Epithelial cell of proximal tubule (primary cell): Measurements from ENCODE around the gene DGAT2. TPM values are rescaled to one million over a fixed set of nuclear protein-coding genes. Genes with fewer than 3 reads are reported as not detected.

ENCODE experiments used
- DNase-seq: peaks from one replicate; pipeline ENCODE4 v3.0.0-alpha.2; 2011; ENCODE audit warnings: low read depth
- H3K4me3 ChIP-seq: 2 replicates; pipeline ENCODE4 v1.5.1; 2011; ENCODE audit warnings: low read depth, mild to moderate bottlenecking, low read length
- total RNA-seq: library from RNA; depleted of rRNA; stranded (reverse); fragments of >200 nt; gene quantifications from 2 replicates; pipeline ENCODE4 v1.2.3, GENCODE V29; 2015
- TF ChIP-seq, protein P1 (sequence below): conservative IDR thresholded peaks from 2 replicates; pipeline ENCODE4 v1.5.1; 2012; ENCODE audit warnings: low read depth, mild to moderate bottlenecking, low read length

Gene DGAT2
- total RNA-seq, 1 donor from 2014 or later, result 1.8 TPM

DNA sequence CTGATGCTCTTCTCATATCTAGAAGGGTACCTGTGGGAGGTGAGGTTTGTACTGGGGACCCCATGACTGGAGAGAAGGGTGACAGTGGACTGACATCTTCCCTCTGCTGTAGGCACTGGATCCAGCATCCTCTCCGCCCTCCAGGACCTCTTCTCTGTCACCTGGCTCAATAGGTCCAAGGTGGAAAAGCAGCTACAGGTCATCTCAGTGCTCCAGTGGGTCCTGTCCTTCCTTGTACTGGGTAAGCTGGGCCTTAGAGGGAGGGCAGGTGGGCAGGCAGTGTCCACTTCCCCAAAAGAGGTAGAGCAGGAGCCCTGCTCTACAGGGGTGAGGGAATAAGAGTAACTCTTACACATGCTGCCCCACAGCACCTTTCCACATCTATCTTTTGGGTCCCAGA, 15.9 kb downstream of the DGAT2 start:
- TF ChIP-seq, protein P1, sequence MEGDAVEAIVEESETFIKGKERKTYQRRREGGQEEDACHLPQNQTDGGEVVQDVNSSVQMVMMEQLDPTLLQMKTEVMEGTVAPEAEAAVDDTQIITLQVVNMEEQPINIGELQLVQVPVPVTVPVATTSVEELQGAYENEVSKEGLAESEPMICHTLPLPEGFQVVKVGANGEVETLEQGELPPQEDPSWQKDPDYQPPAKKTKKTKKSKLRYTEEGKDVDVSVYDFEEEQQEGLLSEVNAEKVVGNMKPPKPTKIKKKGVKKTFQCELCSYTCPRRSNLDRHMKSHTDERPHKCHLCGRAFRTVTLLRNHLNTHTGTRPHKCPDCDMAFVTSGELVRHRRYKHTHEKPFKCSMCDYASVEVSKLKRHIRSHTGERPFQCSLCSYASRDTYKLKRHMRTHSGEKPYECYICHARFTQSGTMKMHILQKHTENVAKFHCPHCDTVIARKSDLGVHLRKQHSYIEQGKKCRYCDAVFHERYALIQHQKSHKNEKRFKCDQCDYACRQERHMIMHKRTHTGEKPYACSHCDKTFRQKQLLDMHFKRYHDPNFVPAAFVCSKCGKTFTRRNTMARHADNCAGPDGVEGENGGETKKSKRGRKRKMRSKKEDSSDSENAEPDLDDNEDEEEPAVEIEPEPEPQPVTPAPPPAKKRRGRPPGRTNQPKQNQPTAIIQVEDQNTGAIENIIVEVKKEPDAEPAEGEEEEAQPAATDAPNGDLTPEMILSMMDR, result no peak
- no peak for DNase-seq
- no peak overlapping the region for H3K4me3 ChIP-seq

DNA sequence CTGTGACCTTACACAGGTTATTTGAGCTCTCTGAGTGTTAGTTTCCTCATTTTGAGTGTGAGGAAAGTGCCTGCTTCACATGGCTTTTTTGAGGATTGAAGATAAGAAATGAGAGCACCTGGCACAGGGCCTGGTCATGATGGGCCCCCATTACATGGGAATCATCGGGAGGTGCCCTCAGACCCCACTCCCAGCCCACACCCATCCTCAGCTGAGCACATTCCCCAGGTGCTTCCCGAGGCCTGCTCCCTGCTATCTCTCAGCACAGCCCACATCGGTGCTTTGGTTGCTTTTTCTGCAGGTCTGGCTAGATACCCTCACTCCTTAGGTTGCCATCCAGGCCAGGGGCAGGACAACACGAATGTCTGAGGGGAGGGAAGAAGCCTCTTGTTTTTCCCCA, 16.6 kb downstream of the DGAT2 start:
- TF ChIP-seq, protein P1, result no peak
- H3K4me3 ChIP-seq, result no peak overlapping the region
- no peak for DNase-seq

DNA sequence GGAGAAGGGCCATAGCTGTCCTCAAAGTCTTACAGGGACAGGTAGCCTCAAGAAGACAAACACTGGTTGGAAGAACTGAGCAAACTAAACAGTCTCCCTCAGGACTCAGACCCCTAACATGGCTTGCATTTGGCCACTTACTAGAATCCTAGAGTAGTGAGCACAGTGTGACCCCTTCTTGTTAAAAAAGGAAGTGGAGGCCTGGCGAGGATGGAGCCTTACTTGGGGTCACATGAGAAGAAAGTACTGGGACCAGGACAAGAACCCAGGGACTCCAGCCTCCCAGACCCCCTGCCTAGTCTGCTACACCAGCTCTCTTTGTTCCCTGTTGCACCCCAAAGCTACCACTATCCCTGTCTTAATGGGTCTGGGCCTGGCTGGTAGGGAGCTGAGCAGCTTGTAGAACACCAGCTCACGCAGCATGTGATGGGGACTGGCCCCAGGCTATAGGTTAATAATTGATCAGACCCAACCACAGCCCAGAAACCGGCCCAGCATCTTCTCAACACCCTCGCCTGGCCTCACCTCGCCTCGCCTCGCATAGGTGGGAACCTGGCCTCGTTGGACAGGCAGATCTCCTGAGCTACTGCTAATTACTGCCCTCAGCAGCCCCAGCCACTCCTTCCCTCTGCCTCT, 17.6 kb downstream of the DGAT2 start:
- no peak overlapping the region for H3K4me3 ChIP-seq
- DNase-seq, result no peak
- TF ChIP-seq, protein P1, result no peak

DNA sequence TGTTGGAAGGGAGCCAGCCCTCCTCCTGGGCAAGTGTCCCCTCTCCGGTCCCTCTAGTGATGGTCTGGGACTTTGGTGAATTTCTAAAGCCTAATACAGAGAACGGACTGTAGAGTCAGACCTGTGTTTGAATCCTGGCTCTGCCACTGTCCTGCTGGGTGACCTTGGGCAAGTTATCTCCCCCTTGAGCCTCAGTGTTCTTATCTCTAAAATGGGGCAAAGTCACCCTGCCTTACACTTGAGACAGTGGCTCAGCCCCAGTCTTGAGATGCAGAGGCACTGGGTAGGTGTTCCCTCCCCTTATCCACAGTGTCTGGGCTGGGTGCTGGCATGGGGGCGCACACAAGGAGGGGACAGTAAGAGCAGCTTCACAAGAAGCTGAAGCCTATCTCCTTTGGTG, 20.9 kb downstream of the DGAT2 start:
- TF ChIP-seq, protein P1, result no peak
- H3K4me3 ChIP-seq, result no peak overlapping the region
- no peak for DNase-seq

DNA sequence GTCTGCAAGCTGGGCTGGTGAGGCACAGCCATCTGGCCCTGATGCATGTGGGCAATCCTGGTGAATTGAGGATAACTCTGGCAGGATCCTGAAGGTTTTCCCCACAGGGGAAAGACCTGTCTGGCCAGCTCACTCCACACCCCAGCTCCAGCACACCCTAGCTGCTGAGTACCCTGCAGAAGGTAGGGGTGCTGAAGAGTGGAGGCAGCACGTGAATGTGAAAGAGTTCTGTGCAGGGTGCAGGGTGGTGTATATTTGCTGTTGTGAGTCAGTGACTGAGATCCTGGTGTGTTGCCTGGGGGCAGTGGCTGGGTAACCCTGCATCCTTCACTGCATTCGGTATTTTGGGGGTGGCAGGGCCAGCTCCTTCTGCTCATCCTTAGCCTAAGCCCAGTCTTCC, 22.4 kb downstream of the DGAT2 start:
- H3K4me3 ChIP-seq, result no peak overlapping the region
- no peak for DNase-seq
- TF ChIP-seq, protein P1, result no peak

DNA sequence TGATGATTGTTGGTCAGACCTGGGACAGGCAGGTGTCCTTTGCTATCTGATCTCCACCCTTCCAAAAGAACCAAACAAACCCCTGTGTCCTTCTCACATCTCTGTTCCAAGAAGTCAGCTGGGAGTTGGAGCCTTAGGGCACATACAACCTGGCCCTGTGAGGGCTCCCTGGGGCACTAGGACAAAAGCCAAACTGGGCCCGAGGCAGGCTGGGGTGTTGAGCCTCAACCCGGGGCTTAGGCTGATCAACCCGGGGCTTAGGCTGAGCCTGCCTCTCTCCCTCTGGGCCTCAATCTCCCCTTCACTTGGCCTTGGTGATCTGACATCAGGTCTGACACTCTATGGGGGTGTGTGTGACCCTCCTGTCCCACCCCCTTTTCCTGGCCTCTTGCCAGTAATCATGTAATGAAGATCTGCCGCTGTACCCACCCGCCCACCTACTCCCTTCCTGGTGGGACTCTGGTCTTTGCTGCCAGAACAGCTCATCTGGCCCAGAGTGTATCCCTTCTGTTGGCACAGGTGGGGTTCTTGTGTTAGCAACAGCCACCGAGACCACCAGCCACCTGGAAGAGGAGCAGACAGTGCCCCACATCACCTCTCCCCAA, 23.7 kb downstream of the DGAT2 start:
- TF ChIP-seq, protein P1, result no peak
- H3K4me3 ChIP-seq, result no peak overlapping the region
- no peak for DNase-seq
